ENCODE measurements around the gene BCAM.
"Not testable (repeated sequence)": the region's sequence is repeated elsewhere in the genome, so short reads cannot be mapped to it uniquely, and the experiment has no call there.

The BCAM gene

DNA sequence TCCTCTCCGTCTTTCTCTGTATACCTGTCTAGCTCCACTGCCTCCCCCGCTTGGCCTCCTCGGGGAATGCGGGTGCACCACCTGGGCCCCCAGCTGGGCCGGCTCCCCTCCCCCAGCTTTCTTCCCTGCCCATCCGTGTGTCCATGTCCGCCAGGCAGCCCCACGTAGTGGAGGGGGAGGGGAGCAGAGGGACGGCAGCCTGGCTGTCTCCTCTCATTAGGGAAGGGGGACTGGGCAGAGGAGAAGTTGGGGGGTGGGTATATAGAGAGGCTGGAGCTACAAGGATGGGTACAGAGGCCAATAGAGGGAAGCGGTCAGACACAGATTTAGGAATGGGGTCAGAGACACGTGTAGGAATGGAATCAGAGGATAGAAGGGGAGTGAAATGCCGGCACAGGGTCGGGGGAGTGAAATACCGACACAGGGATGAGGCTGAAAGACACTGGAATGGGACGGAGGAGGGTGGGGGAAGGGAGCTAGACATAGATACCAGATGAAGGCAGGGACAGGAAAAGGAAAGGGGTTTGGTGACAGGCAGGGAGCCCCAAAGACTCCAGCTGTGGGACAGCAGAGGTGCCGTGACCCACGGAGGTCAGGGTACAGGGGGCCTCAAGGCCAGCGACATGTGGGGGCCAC is 40.0 kb downstream of the BCAM start:
- DNase-seq (ENCODE audit: low read depth, low spot score): no peak

DNA sequence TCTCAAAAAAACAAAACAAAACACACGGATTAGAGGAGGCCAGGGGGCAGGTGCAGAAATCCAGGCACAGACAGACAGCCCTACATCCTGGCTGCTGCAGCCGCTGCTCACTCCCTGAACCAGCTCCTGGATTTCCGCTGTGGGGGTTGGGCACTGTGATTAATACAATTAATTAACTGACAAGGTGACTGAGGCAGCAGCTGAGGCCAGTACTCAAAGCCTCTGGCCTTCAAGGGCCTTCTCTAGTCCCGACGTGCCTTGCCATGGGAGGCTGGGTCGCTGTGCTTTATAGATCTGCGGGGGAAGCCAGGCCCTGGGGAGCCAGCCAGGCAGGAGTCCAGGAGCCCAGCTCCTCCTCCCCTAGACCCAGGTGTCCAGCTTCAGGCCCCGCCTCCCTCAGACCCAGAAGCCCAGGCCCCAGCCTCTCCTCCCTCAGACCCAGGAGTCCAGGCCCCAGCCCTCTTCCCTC is 41.8 kb downstream of the BCAM start:
- DNase-seq (ENCODE audit: low read depth, low spot score): no peak

DNA sequence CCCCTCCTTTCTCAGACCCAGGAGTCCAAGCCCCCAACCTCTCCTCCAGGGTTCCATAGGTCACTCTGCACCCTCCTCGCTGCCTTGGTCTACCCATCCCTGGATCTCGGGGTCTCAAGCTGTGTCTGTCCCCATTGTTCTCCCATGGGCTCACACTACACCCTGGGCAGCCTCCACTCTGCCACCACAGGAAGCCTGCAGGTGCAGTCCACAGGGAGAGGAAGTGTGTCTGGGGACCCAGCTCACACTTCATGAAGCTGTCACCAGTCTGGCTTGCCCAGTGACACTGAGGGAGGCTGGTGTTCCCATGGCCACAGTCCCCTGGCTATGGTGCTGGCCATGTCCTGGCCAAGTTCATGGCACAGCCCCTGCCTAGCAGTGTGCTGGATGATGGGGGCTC is 42.5 kb downstream of the BCAM start:
- DNase-seq (ENCODE audit: low read depth, low spot score): no peak

DNA sequence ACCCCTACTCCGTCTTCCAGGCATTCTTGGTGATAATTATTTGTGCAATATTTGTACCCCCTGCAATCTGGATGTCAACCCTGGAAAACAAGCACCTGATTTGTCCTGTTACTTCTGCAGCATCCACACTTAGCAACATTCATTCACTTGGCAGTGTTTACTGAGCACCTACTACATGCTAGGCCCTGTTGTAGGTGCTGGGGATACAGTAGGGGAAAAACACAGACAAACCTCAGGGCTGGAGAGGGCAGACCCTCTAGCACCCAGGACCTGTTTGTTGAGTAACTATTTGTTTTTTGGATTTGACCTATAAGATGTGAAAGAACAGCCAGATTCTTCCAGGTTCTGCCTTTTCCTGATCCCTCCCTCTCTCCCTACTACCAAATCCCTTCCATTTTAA is 46.7 kb downstream of the BCAM start:
- DNase-seq (ENCODE audit: low read depth, low spot score): no peak

DNA sequence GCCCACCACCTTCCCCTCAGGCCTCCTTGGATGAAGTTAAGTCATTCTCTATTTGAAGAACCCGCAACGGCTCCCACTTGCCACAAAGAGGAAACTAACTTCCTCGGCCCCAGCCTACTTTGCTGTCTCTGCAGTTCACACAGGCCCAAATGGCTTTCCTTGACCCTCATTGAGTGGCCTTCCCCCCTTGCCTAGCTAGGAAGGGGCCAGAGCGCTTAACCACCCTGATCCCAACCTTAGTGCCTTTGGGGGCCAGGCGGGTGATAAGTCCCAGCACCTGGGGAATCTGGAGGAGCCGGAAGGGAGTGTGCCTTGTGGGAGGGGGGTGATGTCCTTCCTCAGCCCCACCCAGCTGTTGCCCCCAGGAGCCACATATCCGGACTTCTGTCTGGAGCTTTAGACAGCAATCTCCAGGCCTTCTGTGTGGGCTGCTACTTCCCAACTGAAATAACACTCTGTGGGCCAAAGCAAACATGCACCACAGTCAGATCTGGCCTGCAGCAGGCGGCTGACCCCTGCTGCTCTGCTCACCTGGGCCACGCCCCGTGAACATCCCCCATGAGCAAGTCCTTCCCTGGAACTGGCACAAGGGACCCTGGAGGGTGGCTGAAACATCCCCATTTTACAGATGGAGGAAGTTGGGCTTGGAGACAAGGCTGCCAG is 47.6 kb downstream of the BCAM start:
- DNase-seq (ENCODE audit: low read depth, low spot score): no peak

DNA sequence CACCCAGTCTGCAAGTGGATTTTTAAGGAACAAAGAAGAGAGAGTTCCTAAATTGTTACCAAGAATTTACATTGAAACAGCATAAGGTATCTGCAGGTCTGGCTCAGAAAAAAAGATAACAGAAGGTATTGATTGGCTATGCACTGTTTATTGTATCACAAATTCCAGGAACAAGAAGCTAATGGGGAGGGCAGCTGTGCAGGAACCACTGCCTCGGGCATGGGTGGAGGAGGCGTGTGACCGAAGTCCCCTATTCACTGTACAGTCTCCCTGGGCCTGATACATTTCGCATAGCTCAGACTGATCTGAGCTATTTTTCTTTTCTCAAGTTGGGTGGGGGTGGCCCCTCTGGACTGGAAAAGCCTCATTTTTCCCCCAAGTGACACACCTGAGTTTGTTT is 48.9 kb downstream of the BCAM start:
- DNase-seq (ENCODE audit: low read depth, low spot score): no peak

DNA sequence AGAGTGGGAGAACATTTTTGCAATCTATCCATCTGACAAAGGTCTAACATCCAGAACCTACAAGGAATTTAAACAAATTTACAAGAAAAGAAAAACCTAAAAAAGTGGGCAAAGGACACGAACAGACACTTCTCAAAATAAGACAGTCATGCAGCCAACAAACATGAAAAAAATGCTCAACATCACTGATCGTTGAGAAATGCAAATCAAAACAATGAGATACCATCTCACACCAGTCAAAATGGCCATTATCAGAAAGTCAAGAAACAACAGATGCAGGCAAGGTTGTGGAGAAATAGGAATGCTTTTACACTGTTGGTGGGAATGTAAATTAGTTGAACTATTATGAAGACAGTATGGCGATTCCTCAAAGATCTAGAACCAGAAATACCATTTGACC is 52.7 kb downstream of the BCAM start:
- DNase-seq (ENCODE audit: low read depth, low spot score): not testable (repeated sequence)

DNA sequence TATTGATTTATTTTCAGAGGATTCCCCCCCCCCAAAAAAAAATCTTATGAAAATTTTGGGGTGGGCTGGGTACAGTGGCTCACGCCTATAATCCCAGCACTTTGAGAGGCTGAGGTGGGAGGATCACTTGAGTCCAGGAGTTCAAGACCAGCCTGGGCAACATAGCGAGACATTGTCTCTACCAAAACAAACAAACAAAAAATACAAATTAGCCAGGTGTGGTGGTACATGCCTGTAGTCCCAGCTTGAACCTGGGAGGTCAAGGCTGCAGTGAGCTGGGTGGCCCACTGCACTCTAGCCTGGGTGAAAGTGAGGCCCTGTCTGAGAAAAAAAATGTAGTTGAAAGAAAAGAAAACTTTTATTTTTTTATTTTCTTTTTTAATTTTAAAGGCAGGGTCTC is 55.1 kb downstream of the BCAM start:
- DNase-seq (ENCODE audit: low read depth, low spot score): no peak

DNA sequence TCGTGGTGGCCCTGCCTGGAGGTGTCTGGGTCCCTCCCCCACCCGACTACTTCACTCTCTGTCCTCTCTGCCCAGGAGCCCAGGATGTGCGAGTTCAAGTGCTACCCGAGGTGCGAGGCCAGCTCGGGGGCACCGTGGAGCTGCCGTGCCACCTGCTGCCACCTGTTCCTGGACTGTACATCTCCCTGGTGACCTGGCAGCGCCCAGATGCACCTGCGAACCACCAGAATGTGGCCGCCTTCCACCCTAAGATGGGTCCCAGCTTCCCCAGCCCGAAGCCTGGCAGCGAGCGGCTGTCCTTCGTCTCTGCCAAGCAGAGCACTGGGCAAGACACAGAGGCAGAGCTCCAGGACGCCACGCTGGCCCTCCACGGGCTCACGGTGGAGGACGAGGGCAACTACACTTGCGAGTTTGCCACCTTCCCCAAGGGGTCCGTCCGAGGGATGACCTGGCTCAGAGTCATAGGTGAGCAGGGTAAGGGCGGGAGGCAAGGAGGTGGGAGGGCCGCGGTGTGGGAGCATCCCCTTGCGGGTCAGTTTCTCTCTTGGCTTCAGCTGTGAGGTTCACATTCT is 56.4 kb downstream of the BCAM start:
- DNase-seq (ENCODE audit: low read depth, low spot score): no peak

DNA sequence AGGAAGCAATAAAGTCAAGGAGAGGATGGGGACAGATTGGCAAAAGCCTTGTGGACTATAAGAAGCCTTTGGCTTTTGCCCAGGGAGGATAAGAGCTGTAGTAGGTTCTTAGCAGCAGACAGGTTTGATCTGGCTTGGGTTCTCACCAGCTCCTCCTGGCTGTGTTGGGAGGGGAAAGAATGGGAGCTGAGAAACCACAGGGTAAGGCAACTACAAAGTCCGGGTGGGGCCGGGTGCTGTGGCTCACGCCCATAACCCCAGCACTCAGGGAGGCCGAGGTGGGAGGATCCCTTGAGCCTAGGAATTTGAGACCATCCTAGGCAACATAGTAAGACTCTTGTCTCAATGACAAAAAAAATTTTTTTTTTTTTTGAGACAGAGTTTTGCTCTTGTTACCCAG is 57.8 kb downstream of the BCAM start:
- no peak for DNase-seq (ENCODE audit: low read depth, low spot score)

DNA sequence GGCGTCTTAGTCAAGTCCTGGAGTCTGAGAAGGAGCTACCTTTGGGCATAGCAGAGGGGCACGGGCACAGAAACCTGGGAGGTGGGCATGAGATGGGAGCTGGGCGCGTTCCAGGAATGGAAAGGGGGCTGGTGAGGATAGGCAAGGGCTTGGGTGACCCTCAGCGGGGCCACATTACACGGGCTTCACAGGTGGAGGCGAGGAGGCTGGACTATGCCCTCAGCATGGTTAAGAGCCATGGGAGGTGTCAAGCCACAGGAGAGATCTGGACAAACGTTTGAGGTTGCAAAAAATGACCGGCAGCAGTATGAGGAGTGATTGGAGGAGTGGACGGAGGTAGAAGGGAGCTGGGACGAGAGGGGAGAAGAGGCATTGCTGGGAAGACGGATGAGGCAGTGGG is 58.7 kb downstream of the BCAM start:
- no peak for DNase-seq (ENCODE audit: low read depth, low spot score)

DNA sequence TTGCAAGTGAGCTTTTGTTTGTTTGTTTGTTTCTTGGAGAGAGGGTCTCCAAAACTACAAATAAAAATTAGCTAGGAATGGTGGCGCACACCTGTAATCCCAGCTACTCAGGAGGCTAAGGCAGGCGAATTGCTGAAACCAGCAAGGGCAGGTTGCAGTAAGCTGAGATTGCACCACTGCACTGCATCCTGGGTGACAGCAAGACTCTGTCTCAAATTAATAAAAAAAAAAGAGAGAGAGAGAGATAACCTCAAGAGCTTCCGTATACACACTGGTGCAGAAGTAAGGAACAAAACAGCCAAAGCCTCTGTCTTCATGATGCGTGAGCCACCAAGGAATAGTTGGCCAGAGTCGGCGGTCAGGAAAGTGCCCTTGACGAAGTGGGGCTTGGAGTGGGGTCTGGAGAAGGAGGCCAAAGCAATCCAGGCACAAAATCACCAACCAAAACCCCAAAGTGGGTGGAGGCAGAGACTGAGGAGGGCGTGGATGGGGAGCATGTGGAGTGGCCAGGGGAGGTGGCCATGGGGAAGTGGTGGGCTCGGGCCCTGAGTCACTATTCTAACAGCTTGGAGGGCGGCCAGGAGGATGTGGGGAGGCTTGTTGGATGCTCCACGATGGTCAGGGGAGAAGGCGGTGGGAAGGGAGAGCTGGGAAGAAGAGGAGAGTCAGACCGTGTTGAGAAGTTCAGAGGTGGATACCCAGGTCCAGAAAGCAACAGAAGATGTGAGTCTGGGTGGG is 61.0 kb downstream of the BCAM start:
- DNase-seq (ENCODE audit: low read depth, low spot score): no peak

All from iPS DF 19.7 (cell line).